HUES6 (cell line): Measurements from ENCODE around the gene GJB1.

ENCODE experiments used
- H3K27ac ChIP-seq: 2 replicates; pipeline ENCODE4 v1.7.0; 2013; ENCODE audit warnings: low read depth, mild to moderate bottlenecking, low read length, inconsistent platforms
- H3K27me3 ChIP-seq: 2 replicates; pipeline ENCODE4 v1.6.1; 2013; ENCODE audit warnings: low read length; ENCODE audit not compliant: control insufficient read depth, insufficient read depth
- H3K36me3 ChIP-seq: 2 replicates; pipeline ENCODE4 v1.6.1; 2013; ENCODE audit warnings: low read length; ENCODE audit not compliant: control insufficient read depth, insufficient read depth
- H3K4me1 ChIP-seq: 2 replicates; pipeline ENCODE4 v1.6.1; 2013; ENCODE audit warnings: low read length; ENCODE audit not compliant: control insufficient read depth, insufficient read depth
- H3K4me3 ChIP-seq: 2 replicates; pipeline ENCODE4 v1.5.1; 2013; ENCODE audit warnings: low read depth, low read length
- H3K9ac ChIP-seq: one replicate; pipeline ENCODE4 v1.6.1; 2013; ENCODE audit warnings: mild to moderate bottlenecking, low read length
- H3K9me3 ChIP-seq: 2 replicates; pipeline ENCODE4 v1.6.1; 2013; ENCODE audit warnings: low read depth, low read length; ENCODE audit not compliant: control insufficient read depth, insufficient read depth

GJB1 gene

GRCh38 chrX:71184092-71184491, 38.9 kb upstream of the GJB1 start:
- H3K27me3 ChIP-seq = no peaks in the 10 kb centered on the region
- no peak overlapping the region for H3K27ac ChIP-seq
- no peak overlapping the region for H3K9ac ChIP-seq
- no peak overlapping the region for H3K4me3 ChIP-seq
- H3K36me3 ChIP-seq = no peaks in the 10 kb centered on the region
- peaks cover 24% of the 10 kb centered on the region for H3K4me1 ChIP-seq
- peaks cover 3% of the 10 kb centered on the region; the same call in 1 of the 2 replicates for H3K9me3 ChIP-seq

GRCh38 chrX:71184803-71185495, 38.1 kb upstream of the GJB1 start:
- Histone ChIP-seq H3K36me3 (no peaks in the 10 kb centered on the region), H3K9ac (no peak overlapping the region), H3K4me1 (peaks cover 24% of the 10 kb centered on the region), H3K27ac (no peak overlapping the region), H3K4me3 (no peak overlapping the region), H3K27me3 (no peaks in the 10 kb centered on the region), H3K9me3 (peaks cover 3% of the 10 kb centered on the region; the same call in 1 of the 2 replicates)

GRCh38 chrX:71191248-71191647, 31.8 kb upstream of the GJB1 start:
- no peak overlapping the region for H3K4me3 ChIP-seq
- H3K27ac ChIP-seq = peak overlapping the region; percentile 58; the same call in 1 of the 2 replicates
- H3K4me1 ChIP-seq = peaks cover 16% of the 10 kb centered on the region; the same call in 1 of the 2 replicates
- peaks cover 2% of the 10 kb centered on the region; the same call in 1 of the 2 replicates for H3K9me3 ChIP-seq
- H3K9ac ChIP-seq = no peak overlapping the region
- H3K36me3 ChIP-seq = no peaks in the 10 kb centered on the region
- H3K27me3 ChIP-seq = no peaks in the 10 kb centered on the region

GRCh38 chrX:71195964-71196649, 26.9 kb upstream of the GJB1 start:
- Histone ChIP-seq H3K4me1 (peaks cover 20% of the 10 kb centered on the region; the same call in 1 of the 2 replicates), H3K9ac (no peak overlapping the region), H3K27me3 (no peaks in the 10 kb centered on the region), H3K9me3 (peaks cover 3% of the 10 kb centered on the region; the same call in 1 of the 2 replicates), H3K36me3 (no peaks in the 10 kb centered on the region), H3K27ac (no peak overlapping the region; the same call in 1 of the 2 replicates), H3K4me3 (no peak overlapping the region)

- H3K4me1 ChIP-seq = peaks cover 15% of the 10 kb centered on the region; the same call in 1 of the 2 replicates
- H3K9me3 ChIP-seq = peaks cover 7% of the 10 kb centered on the region; the same call in 1 of the 2 replicates
- H3K27ac ChIP-seq = no peak overlapping the region
- no peak overlapping the region for H3K9ac ChIP-seq
- no peaks in the 10 kb centered on the region for H3K36me3 ChIP-seq
- H3K27me3 ChIP-seq = no peaks in the 10 kb centered on the region
- H3K4me3 ChIP-seq = no peak overlapping the region
These were observed 25.0 kb upstream of the GJB1 start for GRCh38 chrX:71198066-71198465.

- H3K4me1 ChIP-seq = peaks cover 15% of the 10 kb centered on the region; the same call in 1 of the 2 replicates
- no peaks in the 10 kb centered on the region for H3K36me3 ChIP-seq
- H3K27ac ChIP-seq = no peak overlapping the region
- peaks cover 7% of the 10 kb centered on the region; the same call in 1 of the 2 replicates for H3K9me3 ChIP-seq
- no peaks in the 10 kb centered on the region for H3K27me3 ChIP-seq
- H3K4me3 ChIP-seq = no peak overlapping the region
- no peak overlapping the region for H3K9ac ChIP-seq
These were observed 23.6 kb upstream of the GJB1 start for GRCh38 chrX:71199252-71200008.

GRCh38 chrX:71210816-71211215, 12.2 kb upstream of the GJB1 start:
- H3K4me1 ChIP-seq = no peaks in the 10 kb centered on the region
- peaks cover 2% of the 10 kb centered on the region; the same call in 1 of the 2 replicates for H3K9me3 ChIP-seq
- no peak overlapping the region for H3K9ac ChIP-seq
- no peaks in the 10 kb centered on the region for H3K36me3 ChIP-seq
- no peak overlapping the region for H3K4me3 ChIP-seq
- no peak overlapping the region for H3K27ac ChIP-seq
- H3K27me3 ChIP-seq = no peaks in the 10 kb centered on the region

- peaks cover 9% of the 10 kb centered on the region for H3K4me1 ChIP-seq
- no peaks in the 10 kb centered on the region for H3K27me3 ChIP-seq
- peaks cover 2% of the 10 kb centered on the region; the same call in 1 of the 2 replicates for H3K9me3 ChIP-seq
- no peak overlapping the region for H3K9ac ChIP-seq
- H3K4me3 ChIP-seq = no peak overlapping the region
- no peak overlapping the region for H3K27ac ChIP-seq
- H3K36me3 ChIP-seq = no peaks in the 10 kb centered on the region
These were observed 10.5 kb upstream of the GJB1 start for GRCh38 chrX:71212536-71212935.

GRCh38 chrX:71214152-71214551, 8.9 kb upstream of the GJB1 start:
- Histone ChIP-seq H3K9me3 (peaks cover 2% of the 10 kb centered on the region; the same call in 1 of the 2 replicates), H3K9ac (no peak overlapping the region), H3K27ac (no peak overlapping the region), H3K4me3 (no peak overlapping the region), H3K4me1 (peaks cover 9% of the 10 kb centered on the region), H3K36me3 (no peaks in the 10 kb centered on the region), H3K27me3 (no peaks in the 10 kb centered on the region)

- Histone ChIP-seq H3K4me3 (no peak overlapping the region), H3K9ac (no peak overlapping the region), H3K4me1 (peaks cover 9% of the 10 kb centered on the region), H3K9me3 (peaks cover 2% of the 10 kb centered on the region; the same call in 1 of the 2 replicates), H3K27ac (no peak overlapping the region), H3K36me3 (no peaks in the 10 kb centered on the region), H3K27me3 (no peaks in the 10 kb centered on the region)
These were observed 8.3 kb upstream of the GJB1 start for GRCh38 chrX:71214604-71215337.
